Stimulated activated CD8-positive, alpha-beta memory T cell treated with anti-CD3 and anti-CD28 coated beads, Interleukin-4, amount 100 ng/mL, for 4 hours (primary cell): ENCODE measurements around the gene OAF.

Source experiments
- DNase-seq, 2 donors: peaks; one replicate each; pipeline ENCODE4 v3.0.0-alpha.2; 2020; ENCODE audit warnings: low read depth in 2 of 2, low spot score in 1 of 2

Gene OAF

DNA sequence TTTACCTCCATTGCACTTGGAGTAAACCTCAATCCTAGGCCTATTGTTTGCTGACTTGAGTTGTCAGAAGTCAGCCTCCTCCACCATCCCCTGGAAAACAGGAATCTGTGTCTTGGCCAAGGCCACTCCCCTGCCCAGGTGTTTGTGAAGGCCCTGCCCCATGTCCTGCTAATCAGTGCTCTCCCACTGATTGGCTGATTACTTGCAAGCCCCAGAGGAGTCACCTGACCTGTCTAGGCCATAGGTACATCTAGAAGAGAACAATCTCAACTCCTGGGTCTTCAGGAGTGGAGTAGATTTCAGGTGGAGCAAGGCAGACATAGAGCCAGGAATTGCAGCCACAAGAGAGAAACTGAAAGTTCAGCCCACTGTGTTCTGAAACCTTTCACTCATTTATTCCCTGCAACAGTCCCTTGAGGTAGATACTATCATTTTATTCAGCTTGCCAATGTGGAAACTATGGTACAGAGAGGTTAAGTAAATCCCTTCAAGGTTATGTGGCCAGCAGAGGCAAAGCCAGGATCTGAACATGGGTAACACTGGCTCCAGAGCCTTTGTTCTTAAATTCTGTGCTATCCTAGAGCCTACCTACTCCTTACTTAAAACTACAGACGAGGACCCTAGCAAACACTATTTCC is 10.4 kb downstream of the OAF start:
- no peak for DNase-seq

DNA sequence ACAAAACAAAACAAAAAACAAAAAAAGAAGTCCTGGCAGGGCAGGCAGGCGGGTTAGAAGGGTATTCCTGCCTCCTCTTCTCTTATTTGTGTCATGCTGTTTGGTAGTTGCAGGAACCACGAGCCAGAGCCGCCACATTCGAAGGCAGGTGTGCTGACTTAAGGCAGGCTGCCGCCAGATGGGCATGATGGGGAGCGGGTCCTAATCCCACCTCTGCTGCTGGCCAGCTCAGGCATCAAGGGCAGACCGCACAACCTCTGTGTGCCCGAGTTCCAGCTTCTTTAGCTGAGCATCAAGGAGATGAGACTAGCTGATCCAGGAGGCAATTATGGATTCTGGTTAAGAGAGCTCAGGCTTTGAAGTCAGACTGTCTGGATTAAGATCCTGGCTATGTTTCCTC is 12.1 kb downstream of the OAF start:
- DNase-seq = no peak

DNA sequence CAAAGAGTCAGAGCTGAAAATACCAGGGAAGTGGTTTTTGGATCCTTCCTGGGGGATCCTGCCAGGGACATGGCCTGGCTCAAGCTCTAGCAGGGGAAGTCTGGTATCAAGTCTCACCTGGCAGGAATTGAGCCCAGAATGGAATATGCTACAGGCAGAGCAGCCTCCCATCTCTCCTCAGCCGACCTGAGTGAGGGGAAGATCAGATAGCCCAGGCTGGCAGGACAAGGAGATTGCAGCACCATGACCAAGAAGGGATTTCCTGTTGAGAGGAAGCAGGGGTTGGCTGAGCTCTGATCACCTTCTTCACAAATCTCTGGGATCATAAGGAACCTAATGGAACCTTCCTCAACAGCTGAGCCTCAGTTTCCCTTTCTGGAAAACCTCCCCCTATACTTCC is 13.0 kb downstream of the OAF start:
- no peak for DNase-seq

DNA sequence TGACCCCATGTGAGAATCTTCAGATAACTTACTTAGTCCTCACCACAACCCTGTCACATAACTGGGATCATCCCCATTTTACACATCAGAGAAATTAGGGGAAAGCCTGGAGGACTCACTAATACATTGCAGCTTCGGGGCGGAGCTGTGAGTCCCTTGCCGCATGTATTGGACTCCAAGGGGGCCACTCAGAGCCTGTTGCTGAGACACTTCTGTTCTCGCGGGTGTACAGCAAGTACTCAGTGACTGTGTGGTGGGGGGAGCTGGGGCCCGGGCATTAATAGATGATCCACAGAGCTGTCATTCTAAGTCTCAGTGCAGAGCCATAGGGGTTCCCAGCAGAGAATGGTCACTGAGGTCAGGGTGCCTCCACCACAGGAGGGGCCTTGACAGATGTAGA is 13.5 kb downstream of the OAF start:
- no peak for DNase-seq

DNA sequence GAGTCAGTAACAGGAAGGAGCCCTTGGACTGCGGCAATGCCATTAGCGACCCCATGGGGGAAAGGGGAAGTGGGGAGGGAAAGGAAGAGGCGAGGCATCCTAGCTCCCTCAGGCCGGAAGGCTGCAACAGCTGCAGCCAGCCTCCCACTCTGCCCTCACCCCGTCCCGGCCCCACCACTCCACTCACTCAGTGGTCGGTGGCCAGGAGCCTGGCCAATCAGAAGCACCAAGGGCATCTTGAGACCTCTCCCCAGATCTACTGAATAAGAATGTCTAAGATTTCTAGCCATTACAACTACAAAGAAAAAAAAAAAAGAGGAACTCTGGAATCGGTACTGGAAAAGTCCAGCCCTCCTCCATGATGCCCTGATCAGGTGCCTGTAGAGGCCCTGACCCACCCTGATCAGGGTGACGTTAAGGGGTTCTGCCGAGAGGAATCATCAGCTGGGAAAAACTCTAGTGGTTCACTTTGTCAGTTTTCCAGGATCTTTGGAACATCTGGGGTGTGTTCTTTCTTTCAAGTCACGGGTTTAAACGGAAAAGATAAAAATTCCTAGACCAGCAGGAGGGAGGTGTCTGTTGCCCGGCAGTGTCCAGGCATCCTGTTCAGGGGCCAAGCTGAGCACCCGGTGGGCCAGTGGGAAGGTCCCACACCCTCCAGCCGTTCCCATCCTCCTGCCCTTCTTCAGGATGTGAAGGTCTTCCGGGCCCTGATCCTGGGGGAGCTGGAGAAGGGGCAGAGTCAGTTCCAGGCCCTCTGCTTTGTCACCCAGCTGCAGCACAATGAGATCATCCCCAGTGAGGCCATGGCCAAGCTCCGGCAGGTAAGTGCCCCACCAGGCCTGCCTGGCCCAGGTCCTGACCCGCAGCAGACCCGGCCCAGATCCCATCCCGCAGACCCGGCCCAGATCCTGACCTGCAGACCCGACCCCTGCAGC is 14.4 kb downstream of the OAF start:
- DNase-seq = no peak

DNA sequence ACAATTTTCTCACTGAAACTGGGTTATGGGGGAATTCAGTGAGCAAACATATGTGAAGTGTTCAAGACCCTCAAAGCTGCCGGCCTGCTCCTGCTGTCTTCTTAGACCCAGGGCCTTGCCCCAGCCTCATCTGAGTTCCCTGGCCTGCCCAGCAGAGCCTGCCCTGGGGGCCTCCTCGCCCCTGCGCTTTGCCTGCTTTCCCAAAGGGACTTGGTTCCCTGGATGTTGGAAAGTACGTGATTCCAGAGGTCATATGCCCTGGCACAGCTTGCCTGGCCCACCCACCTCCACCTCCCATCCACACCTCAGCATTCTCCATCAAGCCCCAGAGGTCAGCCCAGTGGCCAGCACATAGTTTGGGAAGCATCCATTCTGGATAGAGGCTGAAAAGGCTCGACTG is 15.4 kb downstream of the OAF start:
- no peak for DNase-seq

DNA sequence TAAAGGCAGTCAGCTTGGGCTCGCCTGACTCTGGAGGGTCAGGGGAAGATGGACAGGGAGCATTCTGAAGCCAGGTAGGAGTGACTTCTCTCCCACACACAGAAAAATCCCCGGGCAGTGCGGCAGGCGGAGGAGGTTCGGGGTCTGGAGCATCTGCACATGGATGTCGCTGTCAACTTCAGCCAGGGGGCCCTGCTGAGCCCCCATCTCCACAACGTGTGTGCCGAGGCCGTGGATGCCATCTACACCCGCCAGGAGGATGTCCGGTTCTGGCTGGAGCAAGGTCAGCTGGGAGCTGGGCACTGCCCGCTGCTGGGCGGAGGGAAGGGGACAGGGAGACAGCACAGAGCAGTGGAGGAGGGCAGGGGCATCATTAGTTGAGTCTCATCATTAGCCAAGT is 15.9 kb downstream of the OAF start:
- no peak for DNase-seq

DNA sequence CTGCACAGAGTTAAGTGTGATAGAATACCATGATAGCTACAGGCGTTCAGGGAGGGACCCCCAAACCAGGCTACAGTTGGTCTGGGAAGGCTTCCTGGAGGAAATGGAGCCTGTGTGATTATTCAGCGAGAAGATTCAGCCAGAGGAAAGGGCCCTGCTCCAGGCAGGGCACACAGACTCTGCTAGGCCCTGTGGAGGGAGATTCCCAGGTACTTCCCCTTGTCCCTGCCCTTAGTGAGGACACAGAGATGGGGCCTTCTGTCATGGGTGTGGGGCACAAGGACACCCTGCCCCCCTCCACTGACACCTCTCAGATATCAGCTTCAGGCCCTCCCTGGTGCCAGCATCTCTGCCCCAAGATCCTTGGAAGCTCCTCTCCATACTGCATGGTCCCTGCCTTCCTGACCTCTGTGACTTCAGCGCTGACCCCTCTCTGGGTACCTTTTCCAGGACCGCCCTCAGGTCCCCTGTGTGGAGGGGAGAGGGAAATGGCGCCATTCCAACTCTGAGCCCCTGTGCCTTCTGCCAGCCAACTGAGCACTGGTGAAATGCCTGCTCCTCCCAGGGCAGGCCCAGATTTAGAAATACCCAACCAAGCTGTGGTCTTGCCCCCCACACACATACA is 16.5 kb downstream of the OAF start:
- no peak for DNase-seq

DNA sequence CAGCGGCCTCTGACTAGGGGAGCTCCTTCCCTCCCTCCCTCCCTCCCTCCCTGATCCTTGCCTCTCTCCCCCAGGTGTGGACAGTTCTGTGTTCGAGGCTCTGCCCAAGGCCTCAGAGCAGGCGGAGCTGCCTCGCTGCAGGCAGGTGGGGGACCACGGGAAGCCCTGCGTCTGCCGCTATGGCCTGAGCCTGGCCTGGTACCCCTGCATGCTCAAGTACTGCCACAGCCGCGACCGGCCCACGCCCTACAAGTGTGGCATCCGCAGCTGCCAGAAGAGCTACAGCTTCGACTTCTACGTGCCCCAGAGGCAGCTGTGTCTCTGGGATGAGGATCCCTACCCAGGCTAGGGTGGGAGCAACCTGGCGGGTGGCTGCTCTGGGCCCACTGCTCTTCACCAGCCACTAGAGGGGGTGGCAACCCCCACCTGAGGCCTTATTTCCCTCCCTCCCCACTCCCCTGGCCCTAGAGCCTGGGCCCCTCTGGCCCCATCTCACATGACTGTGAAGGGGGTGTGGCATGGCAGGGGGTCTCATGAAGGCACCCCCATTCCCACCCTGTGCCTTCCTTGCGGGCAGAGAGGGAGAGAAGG is 18.1 kb downstream of the OAF start:
- DNase-seq = no peak

DNA sequence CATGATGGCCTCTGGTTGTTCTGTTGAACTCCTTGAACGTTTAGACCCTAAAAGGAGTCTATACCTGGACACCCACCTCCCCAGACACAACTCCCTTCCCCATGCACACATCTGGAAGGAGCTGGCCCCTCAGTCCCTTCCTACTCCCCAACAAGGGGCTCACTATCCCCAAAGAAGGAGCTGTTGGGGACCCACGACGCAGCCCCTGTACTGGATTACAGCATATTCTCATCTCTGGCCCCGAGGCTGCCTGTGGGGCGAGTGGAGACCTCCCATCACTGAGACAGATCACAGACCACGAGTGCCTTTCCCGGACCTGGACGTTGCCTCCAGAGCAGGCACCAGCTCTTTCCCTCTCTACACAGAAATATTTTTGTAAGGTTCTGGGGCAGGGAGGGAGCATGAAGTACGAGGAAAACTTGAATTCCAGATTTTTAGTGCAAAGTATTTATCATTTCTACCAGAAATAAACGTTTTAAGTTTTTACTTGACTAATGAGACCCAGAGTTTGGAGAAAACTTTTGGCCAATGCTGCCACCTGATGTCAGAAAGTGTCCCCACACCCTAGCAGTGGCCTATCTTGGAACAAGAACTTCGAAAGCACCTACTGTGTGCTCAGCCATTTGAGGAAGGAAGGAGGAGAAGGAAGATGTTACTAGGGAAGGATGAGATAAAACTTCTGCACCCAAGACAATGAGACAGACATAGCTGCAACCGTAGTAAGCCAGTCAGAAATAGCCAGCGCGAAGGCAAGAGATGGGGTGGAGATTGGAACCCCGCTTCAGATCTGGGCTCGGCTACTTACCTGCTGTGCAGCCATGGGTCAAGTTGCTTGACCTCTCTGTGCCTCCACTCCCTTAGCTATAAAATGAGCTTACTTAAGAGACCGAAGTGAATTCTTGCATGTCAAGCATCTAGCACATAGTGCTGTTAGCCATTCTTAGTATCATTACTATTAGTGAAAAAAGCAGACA is 18.9 kb downstream of the OAF start:
- no peak for DNase-seq

DNA sequence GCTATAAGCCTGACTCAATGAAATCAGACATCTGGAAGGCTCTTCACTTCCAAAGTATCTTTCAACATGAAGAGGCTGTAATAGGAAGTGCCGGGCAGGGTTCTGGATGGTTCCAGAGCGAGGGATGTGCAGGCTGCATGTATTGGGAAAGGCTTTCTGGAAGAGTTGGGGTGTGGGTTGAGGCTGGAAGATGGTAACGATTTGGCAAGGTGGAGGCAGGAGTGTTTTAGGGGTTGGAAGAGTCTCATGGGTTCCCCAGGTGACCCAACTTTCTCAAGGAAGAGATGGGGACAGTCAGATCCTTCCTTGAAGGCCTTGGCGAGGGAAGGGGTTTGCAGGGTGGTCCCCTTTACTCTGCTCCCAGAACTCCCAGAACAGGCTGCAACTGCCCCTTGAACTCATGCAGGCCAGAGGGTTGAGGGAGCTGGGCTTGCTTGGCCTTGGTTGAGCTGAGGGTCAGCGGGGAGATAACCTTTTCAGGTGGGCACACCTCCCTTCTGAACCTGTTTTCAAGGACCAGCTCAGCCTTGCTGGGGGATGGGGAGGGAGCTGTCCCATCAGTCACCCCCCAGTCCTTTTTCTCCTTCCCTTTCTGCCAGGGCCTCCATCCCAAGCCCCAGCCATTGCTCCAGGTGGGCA is 19.7 kb downstream of the OAF start:
- no peak for DNase-seq

DNA sequence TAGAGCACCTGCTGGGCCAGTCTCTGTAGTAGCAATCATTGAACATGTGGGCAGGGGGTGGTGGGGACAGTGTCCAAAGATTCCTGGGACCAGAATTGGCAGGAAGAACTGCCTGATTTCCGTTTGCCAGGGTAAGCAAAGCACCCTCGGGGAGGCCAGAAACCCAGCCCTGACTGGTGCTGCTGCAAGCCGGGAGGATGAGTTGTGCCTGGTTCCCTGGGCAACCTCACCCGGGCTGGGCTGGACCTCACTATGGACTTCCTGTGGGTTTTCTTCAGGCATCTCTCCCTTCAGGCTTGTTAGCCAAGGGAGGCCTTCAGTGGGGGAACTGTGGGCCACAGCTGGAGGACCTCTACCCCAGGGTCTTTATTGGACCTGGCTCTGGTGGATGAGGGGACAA is 21.1 kb downstream of the OAF start:
- no peak for DNase-seq

DNA sequence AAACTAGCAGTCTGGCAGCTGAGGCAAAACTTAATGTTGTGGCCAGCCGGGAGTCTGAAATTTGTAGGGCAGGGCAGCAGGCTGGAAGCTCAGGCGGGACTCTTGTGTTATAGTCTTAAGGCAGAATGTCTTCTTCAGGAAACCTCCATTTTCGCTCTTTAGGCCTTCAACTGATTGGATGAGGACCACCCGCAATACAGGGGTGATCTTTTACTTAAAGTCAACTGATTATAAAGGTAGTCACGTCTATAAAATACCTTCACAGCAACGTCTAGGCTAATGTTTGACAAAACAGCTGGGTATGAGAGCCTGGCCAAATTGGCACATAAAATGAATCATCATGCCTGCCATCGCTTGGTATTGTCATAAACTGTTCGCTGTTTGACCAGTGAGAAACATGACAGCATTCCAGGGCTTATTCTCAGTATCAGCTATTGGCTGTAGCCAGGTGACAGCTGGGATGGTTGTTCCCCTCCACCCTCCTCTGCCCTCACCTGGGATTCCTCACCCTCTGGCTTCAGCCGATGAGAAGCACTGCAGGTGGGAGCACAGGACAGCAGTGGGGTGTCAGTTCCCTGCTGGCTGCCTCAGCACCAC is 22.5 kb downstream of the OAF start:
- DNase-seq = no peak

DNA sequence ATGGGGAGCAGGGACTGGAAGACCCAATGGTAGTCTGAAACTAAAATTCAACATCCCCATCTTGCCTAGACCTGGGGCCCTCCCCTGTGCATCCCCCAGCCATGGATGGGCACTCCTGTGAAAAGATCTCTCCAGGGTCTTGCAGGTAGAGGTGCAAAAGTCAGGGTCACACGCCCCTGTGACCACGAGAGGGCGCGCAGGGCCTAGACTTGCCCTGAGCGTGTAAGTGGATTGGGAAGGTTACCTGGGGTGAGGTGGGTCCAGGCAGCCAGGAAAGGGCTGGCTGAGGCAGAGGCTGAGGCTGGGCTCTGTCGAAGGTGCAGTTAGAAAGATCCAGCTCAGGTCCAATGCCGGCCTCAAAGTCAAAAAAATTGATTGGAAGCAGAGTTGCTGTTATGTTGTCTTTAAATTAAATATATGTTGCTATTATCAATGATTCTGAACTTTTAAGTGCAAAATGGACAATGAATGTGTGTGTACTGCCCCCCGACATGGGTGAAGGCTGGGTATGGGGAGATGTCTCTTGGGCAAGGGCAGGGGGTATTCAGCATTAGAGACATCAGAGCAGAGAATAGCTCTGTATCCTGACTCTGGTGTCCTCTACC is 24.3 kb downstream of the OAF start:
- peak; percentile 18 to 26 for DNase-seq

DNA sequence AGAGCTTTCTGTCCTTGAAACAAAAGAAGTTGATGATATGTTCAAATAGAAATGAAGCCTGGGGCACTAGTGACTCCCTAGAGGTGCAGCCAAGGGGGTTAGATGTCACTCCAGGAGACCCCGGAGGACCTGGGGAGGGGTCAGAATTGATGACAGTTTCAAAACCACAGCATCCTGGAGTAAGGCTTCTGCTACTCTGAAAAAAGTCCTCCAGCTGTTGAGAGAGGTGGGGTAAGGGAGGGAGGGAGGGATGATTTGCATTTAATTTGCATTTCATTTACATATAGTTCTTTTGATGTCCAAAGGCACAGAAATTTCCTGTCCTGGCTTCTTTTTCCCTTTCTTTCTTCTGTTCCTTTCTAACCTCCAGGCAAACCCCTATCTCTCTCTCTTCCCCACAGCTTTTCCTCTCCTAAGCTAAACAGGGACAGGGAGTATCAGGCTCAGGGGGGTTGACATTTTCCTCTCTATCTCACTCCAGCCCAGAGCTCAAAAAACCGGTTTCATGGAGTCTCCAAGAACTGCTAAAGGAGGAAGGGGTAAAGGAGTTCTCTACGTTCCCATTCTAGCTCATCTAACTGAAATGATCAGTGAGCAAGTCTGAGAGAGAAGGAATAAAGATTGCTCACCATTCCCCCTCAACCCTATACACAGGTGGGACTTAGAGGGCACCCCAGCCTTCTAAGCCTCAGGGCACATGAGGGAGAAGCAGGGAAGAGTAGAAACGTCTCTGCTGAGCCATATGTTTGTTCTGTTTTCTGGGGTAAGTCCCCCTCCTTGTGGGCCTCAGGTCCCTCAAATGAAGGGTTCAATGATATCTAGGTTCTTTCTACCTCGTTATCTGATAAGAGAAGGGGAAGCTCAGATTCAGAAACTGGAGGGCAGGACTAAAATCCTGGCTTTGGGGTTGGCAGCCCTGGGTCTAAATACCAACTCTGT is 25.6 kb downstream of the OAF start:
- DNase-seq = no peak

DNA sequence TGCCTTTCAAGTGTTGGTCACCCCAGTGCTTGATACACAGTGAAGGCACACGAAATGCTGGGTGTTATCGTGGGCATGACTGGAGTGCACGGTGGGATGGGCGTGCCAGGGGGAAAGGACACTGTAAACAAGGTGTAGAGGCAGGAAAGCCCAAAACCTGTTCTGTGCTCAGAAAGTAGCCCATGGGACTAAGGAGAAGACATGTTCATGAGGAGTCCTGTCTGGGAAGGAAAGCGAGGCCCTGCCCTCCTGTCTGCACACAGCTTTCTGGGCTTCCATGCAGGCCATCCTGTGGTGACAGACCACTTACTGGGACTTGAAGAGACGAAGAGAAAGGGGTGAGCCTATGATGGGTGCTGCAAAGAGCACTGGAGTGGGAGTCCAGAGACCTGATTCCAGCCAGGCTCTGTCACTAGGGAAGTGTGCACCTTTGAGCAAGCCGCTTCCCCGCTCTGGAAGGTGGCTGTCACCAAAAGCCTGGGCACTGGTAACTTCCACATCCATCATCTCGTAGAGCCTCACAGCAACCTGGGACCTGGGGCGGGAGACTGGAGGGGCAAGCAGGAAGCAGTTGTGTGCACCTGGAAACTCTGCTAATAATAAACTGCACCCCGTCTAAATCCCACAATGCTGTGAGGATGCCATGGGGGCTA is 28.3 kb downstream of the OAF start:
- DNase-seq = no peak

DNA sequence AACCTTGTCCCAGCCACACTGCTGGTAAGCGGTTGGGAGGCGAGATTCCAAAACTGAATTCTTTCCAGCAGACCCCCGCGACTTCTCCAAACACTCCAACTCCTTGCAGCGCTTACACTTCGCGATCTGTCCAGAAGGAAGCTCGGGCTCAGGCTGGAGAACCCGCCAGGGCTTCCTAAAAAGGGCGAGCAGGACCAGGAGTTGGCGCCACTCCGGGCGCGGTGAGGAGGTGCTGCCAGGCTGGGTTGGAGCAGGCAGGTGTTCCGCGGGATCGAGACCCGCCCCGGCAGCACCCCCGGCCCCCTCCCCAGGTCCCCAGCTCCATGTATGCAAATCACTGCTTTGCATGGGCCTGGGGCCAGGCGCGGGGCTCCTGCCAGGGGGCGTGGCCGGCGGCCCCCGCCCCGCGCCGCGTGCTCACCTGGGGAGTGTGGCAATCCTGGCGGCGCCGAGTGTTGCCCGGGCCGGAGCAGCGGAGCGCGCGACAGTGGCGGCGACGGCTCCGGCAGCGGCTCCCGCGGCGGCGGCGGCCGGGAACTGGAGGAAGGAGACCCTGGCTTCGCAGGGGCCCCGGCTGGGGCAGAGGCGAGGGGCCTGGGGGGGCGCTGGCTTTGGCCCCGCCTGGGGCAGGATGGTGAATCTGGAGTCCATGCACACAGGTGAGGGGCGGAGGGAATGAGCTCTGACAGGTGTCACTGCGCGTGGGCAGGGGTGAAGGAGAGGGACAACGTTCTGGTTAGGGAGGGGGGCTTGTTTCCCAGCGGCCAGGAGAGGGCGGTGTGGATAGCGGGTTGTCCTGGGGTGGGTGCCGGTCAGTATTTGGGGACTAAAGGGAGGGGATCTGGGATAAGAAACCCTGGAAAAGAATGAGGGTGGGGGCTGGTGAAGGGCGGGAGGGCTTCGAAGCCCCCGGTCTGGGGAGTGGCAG is 29.1 kb downstream of the OAF start, which contains the start of gene POU2F3:
POU2F3 (plus strand) TSS at position 428 of the 928 bp plus-strand sequence; CDS start at position 632, 204 bp downstream.
- DNase-seq = no peak
